GM18526 (cell line): ENCODE results near the gene CMIP.
A peak's percentile ranks its signal among the peaks of the same experiment; 100 is the strongest.

Source experiments
- POLR2A ChIP-seq: IDR thresholded peaks from 3 replicates; pipeline ENCODE4 v1.6.1; 2011; ENCODE audit not compliant: insufficient read length; ENCODE audit errors: extremely low read depth

CMIP gene

DNA sequence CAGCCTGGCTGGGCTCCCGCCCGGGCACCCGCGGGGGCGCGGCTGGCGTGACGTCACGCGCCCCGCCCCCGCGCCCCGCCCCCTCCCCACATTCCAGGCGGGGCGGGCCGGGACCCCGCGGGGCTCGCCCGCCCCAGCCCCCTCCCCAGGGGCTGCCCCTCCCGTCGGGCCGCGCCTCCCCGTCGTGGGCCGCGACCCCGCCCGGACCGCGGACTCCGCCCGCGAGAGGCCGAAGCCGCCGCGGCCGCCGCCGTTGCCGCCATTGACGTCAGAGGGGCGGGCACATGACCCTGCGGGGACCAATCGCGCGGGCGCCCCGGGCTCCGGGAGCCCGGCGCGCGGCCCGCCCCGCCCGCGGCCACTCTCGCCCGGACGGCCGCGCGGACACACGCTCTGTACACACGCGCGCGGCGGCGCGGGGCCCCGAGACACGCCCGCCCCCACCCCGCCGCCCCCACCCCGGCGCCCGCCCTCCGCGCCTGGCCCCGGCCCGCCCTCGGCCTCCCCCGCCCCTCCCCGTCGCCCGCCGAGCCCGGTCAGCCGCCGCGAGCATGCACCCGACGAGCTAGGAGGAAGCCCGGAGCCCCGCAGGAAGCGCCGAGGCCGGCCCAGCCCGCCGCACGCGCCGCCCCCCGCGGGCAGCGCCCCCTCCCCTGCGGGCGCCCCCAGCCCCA is at the start of gene CMIP:
CMIP (plus strand) TSS at position 361 of the 674 bp plus-strand sequence.
- TF ChIP-seq POLR2A, result peak; percentile 38

DNA sequence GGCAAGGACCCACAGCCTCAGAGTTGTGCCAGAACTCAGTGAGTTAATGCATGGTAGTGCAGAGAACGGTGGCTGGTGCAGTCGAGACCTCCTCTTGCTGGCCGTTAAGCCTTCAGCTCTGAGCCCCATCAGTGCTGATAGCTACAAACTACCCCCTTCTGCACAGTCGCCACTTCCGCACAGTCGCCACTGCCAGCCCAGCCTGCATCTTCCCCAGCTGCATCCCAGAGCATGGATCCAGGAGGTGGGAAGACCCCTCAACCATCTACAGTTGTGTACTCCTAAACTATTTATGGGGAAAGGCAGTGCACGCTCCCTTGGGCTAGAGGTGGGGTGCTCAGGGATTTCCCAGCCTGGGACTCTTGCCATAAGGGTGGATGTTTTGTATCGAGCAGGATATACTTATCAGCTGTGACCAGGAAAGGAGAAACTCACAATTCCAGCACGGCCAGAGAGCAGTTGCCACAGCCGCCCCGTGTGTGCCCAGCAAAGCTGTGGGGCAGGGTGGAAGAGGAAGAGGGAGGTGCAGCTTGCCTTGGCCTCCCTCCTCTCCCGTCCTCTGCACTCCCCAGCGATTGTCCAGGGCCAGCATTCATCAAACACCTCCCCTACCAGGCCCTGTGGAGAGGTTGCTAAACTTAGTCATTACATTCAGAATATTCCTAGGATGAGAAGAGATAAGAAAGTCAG is 49.5 kb upstream of the CMIP start:
- TF ChIP-seq POLR2A, result no peak

DNA sequence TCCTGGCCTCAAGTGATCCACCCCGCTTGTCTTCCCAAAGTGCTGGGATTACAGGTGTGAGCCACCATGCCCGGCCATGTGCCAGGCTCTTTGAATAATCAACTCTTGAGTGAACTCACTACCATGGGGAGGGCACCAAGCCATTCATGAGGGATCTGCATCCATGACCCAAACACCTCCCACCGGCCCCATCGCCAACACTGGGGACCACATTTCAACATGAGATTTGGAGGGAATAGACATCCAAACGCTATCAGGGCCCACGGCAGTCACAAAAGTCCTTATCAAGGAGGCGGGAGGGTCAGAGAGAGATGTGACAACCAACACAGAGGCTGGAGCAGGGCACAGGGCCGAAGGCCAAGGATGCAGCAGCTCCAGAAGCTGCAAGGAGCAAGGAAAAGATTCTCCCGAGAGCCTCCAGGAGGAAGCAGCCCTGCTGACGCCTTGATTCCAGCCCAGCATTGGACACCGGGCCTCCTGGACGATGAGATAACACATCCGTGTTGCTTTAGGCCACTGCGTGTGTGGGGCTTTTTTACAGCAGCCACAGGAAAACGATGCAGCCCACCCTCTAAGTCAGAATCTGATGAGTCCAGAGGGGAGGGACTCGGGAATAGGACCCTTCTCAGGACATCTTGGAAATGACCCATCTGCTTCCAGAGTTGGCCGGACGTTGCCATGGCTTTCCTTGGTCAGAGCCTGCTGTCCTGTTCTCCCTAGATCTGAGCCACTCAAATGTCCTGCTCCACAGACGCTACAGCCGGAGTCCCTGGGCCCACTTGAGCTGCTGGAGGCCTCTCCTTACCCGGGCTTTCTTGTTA is 47.3 kb upstream of the CMIP start:
- no peak for TF ChIP-seq POLR2A

DNA sequence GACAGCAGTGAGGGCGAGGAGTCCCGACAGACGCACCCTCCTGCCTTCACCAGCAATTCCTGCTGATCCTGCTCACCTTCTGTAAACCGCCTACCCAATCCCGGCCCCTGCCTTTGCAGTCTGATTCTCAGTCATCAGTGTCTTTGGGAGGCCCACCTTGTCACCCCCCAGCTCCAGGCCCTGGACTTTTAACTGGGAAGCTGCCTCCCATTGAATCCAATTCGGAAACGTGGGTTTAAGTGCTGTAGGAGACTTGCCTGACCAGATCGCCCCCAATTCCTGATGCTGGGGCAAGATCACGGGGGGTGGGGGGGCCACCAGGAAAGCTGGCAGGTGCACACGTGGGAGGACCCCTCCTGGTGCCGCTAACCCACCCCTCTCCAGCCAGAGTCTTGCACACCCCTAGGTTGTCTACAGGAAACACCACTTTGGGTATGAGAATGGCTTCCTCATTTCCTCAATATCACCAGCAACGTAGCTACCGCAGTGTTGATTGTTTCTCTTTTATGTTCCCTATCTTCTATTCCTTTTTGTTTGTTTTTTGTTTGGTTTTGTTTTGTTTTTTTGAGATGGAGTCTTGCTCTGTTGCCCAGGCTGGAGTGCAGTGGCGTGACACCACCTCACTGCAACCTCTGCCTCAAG is 46.6 kb upstream of the CMIP start:
- no peak for TF ChIP-seq POLR2A

DNA sequence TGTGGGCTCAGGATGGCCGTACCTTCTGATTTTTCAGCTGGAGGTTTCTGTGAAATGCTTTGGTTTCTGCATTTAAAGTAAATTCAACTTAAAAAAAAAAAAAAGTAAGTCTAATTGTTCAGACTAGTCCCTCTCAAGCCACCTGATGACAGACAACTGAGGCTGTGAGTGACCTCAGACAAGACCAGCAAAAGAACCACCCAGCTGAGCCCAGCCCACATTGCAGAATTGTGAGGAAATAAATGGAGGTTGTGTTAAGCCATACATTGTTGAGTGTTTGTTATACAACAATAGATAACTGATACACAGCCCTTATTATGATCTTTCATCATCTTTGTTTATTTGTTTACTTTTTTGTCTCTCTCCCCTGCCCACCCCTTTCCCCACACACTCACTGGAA is 44.7 kb upstream of the CMIP start:
- TF ChIP-seq POLR2A, result no peak

DNA sequence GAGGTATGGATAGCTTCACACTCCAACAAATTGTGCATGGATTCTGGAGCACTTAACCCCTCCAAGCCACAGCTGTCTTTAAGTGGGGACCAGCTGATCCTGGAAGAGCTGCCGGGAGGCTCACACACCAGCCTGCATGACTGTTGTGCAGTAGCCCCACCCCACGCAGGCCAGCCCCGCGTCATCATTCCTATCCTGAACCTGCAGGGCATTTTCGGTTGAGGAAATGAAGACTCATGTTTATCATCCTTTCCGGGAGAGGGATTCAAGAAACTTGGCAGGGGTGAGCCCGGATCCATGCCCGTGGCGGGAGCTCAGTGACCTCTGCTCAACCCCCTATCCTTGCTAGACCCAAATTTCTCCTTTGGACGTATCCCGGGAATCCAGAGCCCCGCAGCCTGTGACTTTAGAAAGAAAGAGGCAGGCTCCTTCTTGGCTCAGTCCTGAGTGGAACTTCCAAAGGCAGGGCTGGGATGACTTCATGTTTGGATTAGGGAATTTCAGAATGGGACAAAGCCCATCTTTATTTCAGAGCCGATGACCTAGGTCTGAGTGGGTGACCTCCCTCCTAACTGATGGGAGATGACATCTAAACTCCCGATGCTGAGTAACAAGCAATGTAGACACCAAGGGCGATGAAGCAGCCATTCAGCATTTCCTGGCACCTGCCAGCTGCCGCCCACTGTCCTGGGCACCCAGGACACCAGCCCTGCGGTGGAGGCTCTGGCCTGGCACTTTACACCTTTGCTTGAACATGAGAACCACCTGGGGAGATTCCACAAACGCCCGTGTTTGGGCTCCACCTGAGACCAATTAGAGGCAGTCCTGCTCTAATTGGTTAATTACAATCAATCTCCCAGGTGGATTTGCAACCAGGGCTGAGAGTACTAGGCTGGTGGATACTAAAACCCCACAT is 43.3 kb upstream of the CMIP start:
- no peak for TF ChIP-seq POLR2A

DNA sequence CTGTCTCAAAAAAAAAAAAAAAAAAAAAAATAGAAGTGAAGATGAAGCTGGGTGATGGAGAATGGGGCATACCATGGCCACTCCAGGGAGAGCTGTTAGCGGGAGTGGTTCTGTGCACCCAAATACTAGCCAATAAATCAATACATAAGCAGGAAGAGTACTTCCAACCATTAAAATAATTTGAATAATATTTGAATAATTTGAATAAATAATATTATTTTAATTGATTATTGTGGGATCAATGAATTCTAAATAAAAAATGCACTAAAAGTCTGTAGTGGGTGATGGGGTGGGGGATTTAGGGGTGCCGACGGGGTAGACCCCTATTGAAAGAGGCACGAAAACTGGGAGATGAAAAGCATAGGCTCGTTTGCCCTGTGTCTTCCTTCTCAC is 41.4 kb upstream of the CMIP start:
- TF ChIP-seq POLR2A, result no peak

DNA sequence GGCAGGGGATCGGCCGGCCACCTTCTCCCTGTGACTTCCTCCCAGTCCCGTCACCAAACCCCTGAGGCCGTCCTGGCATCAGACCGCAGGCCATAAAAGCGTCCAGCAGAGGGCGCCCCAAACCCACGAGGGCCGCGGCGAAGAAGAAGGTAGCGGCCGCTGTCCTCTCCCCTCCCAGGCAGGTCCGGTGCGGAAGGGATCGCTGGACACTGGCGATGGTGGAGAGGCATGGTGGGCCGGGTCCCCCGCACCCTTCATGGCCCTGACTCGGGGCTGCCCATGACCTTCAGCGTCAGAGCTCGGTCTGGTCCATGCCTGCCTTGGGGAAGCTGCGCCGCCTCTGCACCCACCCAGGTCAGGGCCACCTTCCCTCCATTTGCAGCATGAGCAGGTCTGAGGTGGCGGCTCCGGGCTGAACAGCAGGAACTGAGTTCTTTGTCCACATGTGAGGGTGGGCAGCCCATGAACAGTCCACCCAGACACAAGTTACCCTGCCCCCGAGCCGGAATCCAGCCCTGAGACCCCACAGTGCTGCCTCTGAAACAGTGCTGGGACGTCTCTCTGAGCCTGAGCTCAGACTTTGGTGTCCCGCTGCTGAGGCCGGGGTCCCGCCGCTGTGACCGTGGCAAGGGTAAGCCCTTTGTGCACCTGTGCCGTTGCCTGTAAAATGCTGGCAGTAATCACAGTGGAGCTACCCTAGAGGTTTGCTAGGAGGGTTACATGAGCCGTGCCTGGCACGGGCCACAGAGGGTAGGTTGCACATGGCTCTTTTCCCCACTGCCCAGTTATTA is 40.8 kb upstream of the CMIP start:
- no peak for TF ChIP-seq POLR2A

DNA sequence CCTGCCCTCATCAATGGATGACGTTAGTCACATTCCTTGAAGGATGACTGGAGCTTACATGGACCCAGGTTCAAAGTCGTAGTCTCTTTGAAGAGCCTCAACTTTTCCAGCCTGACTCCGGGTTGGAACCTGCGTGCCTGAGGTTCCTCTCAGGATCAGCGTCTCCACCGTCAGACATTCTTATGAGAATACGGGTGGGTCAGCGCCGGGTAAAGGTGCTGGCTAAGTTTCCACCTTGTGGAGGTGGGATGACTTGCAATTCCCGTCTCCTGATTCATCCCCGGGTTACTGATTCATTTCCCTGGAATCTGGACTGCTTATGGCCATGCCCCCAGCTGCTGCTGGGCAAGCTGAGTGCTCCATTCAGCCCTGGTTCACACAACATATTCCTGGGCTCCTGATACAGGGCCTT is 38.9 kb upstream of the CMIP start:
- TF ChIP-seq POLR2A, result no peak

DNA sequence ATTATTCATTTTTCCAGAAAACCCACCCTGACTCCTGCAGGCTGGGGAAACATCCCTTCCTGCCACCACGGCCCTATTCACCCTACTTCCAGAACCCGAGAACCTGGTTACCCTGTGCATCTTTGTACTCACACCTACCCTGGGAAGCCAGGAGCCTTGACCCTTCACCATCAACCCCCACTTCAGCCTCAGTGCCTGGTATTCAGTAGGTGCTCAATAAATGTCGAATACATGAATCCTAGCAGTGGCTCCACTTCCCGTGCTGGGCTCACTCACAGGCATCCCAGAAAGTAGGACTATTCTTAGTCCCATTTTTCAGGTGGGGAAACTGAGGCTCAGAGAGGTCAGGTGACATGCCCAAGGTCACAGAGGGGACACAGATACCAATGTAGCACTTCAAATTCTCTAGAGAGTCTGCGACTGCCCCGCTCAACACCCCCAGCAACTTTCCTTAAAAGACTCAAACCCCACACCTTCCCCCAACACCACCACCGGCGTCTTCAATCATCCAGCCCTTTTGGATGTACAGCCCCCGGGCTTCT is 36.1 kb upstream of the CMIP start:
- TF ChIP-seq POLR2A, result no peak

DNA sequence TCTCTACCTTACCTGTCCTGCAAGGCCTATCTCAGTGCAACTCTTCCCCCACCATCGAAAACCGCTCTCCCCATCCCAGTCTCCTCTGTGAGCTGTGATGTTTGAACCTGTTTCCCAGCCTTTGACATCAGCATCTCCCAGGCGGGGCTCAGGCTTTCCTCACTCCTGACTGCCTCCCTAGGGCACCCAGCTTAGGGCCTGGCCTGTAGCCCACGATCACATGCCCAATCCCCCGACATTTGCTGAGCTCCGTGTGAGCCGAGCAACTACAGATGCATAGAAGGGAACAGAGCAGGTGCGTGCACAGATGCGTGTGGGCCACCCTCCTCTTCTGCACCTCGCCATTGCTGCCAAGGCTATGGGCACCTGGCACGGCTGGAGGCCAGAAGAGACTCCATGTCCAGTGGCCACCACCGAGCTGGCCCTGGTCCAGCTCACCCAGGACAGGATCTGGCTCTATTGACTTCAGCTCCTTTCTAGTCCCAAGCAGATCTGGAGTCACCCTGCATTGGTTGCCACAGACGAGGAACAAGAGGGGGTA is 35.5 kb upstream of the CMIP start:
- no peak for TF ChIP-seq POLR2A

DNA sequence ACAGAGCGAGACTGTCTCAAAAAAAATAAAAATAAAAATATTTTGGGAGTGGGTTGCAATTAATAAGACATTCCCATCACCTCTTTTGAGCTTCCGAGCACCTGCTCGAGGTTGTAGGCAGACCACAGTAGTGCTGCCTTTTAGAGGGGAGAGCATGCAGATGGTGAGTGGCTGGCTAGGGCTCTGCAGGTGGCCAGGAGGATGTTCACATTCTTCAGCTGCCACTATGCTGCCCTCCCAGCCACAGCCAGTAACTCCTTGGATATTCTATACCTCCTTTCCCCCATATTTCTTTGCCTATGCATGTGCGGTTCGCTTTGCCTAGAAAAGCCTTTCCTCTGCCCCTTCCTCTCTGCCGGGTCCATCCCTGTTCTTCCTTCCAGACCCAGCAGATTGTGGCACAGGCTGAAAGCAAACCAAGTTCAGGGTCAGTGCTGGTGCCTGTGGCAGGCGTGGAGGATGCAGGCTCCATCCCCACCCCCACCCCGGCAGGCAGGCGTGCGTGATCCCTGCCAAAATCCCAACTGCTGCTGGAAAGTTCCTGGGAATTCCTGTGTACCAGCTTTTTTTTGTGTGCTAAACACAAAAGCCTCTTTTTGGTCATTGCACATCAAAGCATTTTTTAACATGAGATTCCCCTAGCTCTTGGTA is 33.8 kb upstream of the CMIP start:
- TF ChIP-seq POLR2A, result no peak
